COLO668 (cell line): Measurements from ENCODE around the gene TMEM132D.
A peak's percentile ranks its signal among the peaks of the same experiment; 100 is the strongest.

Experiments
- DNase-seq: peaks from one replicate; lab custom pipeline; 2025; ENCODE audit not compliant: unreplicated experiment; lab: John Stamatoyannopoulos, UW

Gene TMEM132D

GRCh38 chr12:129827102-129827865, 76.5 kb downstream of the TMEM132D start:
- DNase-seq: no peak

GRCh38 chr12:129826273-129826672, 77.6 kb downstream of the TMEM132D start:
- no peak for DNase-seq

GRCh38 chr12:129825316-129825715, 78.5 kb downstream of the TMEM132D start:
- no peak for DNase-seq

- no peak for DNase-seq
These were observed 81.9 kb downstream of the TMEM132D start for GRCh38 chr12:129821964-129822363.

- no peak for DNase-seq
These were observed 84.4 kb downstream of the TMEM132D start for GRCh38 chr12:129819391-129819790.

- DNase-seq: peak; percentile 18
These were observed 88.0 kb downstream of the TMEM132D start for GRCh38 chr12:129815846-129816245.

GRCh38 chr12:129811963-129812362, 91.9 kb downstream of the TMEM132D start:
- DNase-seq: no peak

- DNase-seq: no peak
These were observed 96.7 kb downstream of the TMEM132D start for GRCh38 chr12:129807136-129807535.

GRCh38 chr12:129791396-129791795, 112.4 kb downstream of the TMEM132D start:
- no peak for DNase-seq

GRCh38 chr12:129790930-129791329, 112.9 kb downstream of the TMEM132D start:
- DNase-seq: no peak

- no peak for DNase-seq
These were observed 113.5 kb downstream of the TMEM132D start for GRCh38 chr12:129790331-129790730.

- no peak for DNase-seq
These were observed 113.9 kb downstream of the TMEM132D start for GRCh38 chr12:129789921-129790320.

GRCh38 chr12:129788506-129789084, 115.2 kb downstream of the TMEM132D start:
- DNase-seq: no peak

GRCh38 chr12:129779989-129780388, 123.8 kb downstream of the TMEM132D start:
- no peak for DNase-seq

- DNase-seq: peak; percentile 1
These were observed 124.8 kb downstream of the TMEM132D start for GRCh38 chr12:129779033-129779432.

GRCh38 chr12:129776977-129777667, 126.7 kb downstream of the TMEM132D start:
- DNase-seq: peak; percentile 14

- DNase-seq: no peak
These were observed 131.0 kb downstream of the TMEM132D start for GRCh38 chr12:129772501-129773493.

- DNase-seq: no peak
These were observed 132.6 kb downstream of the TMEM132D start for GRCh38 chr12:129771238-129771637.

GRCh38 chr12:129765719-129766118, 138.1 kb downstream of the TMEM132D start:
- no peak for DNase-seq

- DNase-seq: no peak
These were observed 141.4 kb downstream of the TMEM132D start for GRCh38 chr12:129762436-129762835.

GRCh38 chr12:129753586-129753985, 150.2 kb downstream of the TMEM132D start:
- DNase-seq: no peak
